Fibroblast of lung (primary cell): ENCODE data around the gene EPYC. TPM values are rescaled to one million over a fixed set of nuclear protein-coding genes. Genes with fewer than 3 reads are reported as not detected.

ENCODE experiments used
- DNase-seq, 2 donors: peaks; one replicate each; pipeline versions ENCODE4 v3.0.0 to v3.0.0-alpha.2; 2010; ENCODE audit warnings: low read depth in 2 of 2
- H2AFZ ChIP-seq: 2 replicates; pipeline ENCODE4 v1.5.1; 2012; ENCODE audit warnings: low read length, control low read depth, inconsistent platforms
- H3K27ac ChIP-seq: 2 replicates; pipeline ENCODE4 v1.5.1; 2011; ENCODE audit warnings: low read length, control low read depth; ENCODE audit not compliant: insufficient read depth
- H3K27me3 ChIP-seq: 2 replicates; pipeline ENCODE4 v1.5.1; 2011; ENCODE audit warnings: mild to moderate bottlenecking, low read length; ENCODE audit not compliant: control insufficient read depth, insufficient read depth
- H3K36me3 ChIP-seq: 2 replicates; pipeline ENCODE4 v1.5.1; 2011; ENCODE audit warnings: low read length; ENCODE audit not compliant: control insufficient read depth, insufficient read depth
- H3K4me1 ChIP-seq: 2 replicates; pipeline ENCODE4 v1.5.1; 2011; ENCODE audit warnings: low read length; ENCODE audit not compliant: control insufficient read depth, insufficient read depth; ENCODE audit errors: extremely low read depth
- H3K4me2 ChIP-seq: 2 replicates; pipeline ENCODE4 v1.5.1; 2011; ENCODE audit warnings: low read length, control low read depth; ENCODE audit not compliant: insufficient read depth; ENCODE audit errors: extremely low read depth
- H3K4me3 ChIP-seq, 4 experiments: fragments of 200-600 bp in 1 of 4; sonication (generic) in 1 of 4; replicated peaks in 1 of 4; 2 replicates each; pipeline ENCODE4 v1.5.1; 2011 to 2016; ENCODE audit warnings: low read length in 4 of 4, low read depth in 3 of 4, mild to moderate bottlenecking in 3 of 4, control low read depth in 2 of 4, inconsistent platforms in 1 of 4, mixed read lengths in 1 of 4; ENCODE audit not compliant: insufficient read depth in 1 of 4; ENCODE audit errors: control extremely low read depth in 1 of 4
- H3K79me2 ChIP-seq: 2 replicates; pipeline ENCODE4 v1.5.1; 2012; ENCODE audit warnings: mild to moderate bottlenecking, low read length, inconsistent platforms; ENCODE audit not compliant: control insufficient read depth, insufficient read depth
- H3K9ac ChIP-seq: 2 replicates; pipeline ENCODE4 v1.5.1; 2011; ENCODE audit warnings: mild to moderate bottlenecking, low read length, control low read depth; ENCODE audit not compliant: insufficient read depth
- H3K9me3 ChIP-seq: 2 replicates; pipeline ENCODE4 v1.5.1; 2012; ENCODE audit warnings: low read depth, low read length; ENCODE audit not compliant: control insufficient read depth, insufficient read depth
- H4K20me1 ChIP-seq: 2 replicates; pipeline ENCODE4 v1.5.1; 2011; ENCODE audit warnings: low read length; ENCODE audit not compliant: control insufficient read depth, insufficient read depth; ENCODE audit errors: extremely low read depth
- EZH2 ChIP-seq: IDR thresholded peaks from 2 replicates; pipeline ENCODE4 v1.5.1; 2012; ENCODE audit warnings: low read length, control low read depth, mild to moderate bottlenecking; ENCODE audit errors: missing control alignments
- polyA plus RNA-seq, 2 donors: library from polyadenylated mRNA; depleted of rRNA in 1 of 2; stranded (reverse) in 1 of 2; unstranded in 1 of 2; fragments of >200 nt; gene quantifications; 2 replicates each; pipeline ENCODE4 v1.2.1, GENCODE V29; 2011 to 2012; ENCODE audit warnings: missing spikeins in 1 of 2
- total RNA-seq: library from RNA; depleted of rRNA; stranded (reverse); fragments of >200 nt; gene quantifications from 2 replicates; pipeline ENCODE4 v1.2.1, GENCODE V29; 2014
- TF ChIP-seq, protein P1 (sequence below), 2 donors: IDR thresholded peaks in 1 of 2; conservative IDR thresholded peaks in 1 of 2; 1 replicate in 1 of 2; 2 replicates in 1 of 2; pipeline ENCODE4 v1.5.1; 2011 to 2012; ENCODE audit warnings: low read length in 2 of 2, control low read depth in 1 of 2, inconsistent platforms in 1 of 2, low read depth in 1 of 2, mild to moderate bottlenecking in 1 of 2

Gene EPYC
- total and polyA plus RNA-seq, 2 donors (not counting 1 experiment from before 2014, with no cell fraction given), result 0.05 TPM; not detected in 1

DNA sequence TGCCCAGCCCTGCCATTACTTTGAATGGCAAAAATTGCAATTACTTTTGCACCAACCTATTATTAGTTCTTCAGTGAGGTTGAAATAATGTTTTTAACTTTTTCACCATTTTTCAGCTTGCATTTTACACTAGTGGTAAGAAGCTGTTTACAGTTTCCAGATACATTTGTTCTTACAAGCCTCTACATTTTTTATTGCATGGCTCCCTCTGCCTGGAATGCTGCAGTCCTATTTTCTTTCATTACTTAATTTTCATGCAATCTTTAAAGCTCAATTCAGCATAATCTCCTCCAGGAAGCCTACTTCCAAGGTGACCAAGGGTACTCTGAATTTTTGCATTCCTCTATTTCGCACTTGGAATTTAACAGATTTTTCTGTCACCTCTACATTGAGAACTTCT, 83.2 kb downstream of the EPYC start:
- H3K9ac ChIP-seq, result no peak overlapping the region
- no peak overlapping the region for H2AFZ ChIP-seq
- no peaks in the 10 kb centered on the region for H3K79me2 ChIP-seq
- H3K27me3 ChIP-seq, result no peaks in the 10 kb centered on the region
- TF ChIP-seq, protein P1, sequence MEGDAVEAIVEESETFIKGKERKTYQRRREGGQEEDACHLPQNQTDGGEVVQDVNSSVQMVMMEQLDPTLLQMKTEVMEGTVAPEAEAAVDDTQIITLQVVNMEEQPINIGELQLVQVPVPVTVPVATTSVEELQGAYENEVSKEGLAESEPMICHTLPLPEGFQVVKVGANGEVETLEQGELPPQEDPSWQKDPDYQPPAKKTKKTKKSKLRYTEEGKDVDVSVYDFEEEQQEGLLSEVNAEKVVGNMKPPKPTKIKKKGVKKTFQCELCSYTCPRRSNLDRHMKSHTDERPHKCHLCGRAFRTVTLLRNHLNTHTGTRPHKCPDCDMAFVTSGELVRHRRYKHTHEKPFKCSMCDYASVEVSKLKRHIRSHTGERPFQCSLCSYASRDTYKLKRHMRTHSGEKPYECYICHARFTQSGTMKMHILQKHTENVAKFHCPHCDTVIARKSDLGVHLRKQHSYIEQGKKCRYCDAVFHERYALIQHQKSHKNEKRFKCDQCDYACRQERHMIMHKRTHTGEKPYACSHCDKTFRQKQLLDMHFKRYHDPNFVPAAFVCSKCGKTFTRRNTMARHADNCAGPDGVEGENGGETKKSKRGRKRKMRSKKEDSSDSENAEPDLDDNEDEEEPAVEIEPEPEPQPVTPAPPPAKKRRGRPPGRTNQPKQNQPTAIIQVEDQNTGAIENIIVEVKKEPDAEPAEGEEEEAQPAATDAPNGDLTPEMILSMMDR (conservative IDR thresholded peaks at IDR 0.05 in 1 of 2, IDR thresholded peaks at IDR 0.05 in 1 of 2; ENCODE audit: low read depth in 1 of 2, low read length in 2 of 2), result no peak
- no peak for TF ChIP-seq EZH2
- H3K4me2 ChIP-seq, result peak overlapping the region; percentile 35
- H3K27ac ChIP-seq, result peak overlapping the region; percentile 58
- no peaks in the 10 kb centered on the region for H3K9me3 ChIP-seq
- peaks cover 12% of the 10 kb centered on the region for H3K4me1 ChIP-seq
- peak; percentile 9 to 12 for DNase-seq
- H3K4me3 ChIP-seq, result no peak overlapping the region
- no peaks in the 10 kb centered on the region for H4K20me1 ChIP-seq
- H3K36me3 ChIP-seq, result no peaks in the 10 kb centered on the region

DNA sequence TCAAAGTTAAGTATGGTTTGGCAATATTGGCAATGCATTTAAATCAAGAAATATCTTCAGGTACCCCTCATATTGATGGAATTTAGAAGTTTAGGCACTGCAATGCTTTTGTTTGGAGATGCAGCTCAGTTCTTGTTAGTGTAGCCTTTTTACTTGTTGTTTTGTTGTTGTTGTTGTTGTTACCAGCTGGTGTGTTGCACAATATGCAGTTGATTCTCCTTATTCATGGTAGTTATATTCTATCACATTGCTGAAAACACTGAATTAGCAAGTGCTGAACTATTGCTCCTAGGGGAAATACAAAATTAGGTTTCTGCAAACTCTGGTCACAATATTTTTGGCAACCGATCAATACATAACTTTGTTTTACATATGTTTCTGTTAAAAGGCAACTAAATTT, 84.5 kb downstream of the EPYC start:
- H3K4me1 ChIP-seq, result peaks cover 12% of the 10 kb centered on the region
- no peak overlapping the region for H3K4me2 ChIP-seq
- H3K79me2 ChIP-seq, result no peaks in the 10 kb centered on the region
- no peaks in the 10 kb centered on the region for H4K20me1 ChIP-seq
- TF ChIP-seq, protein P1 (conservative IDR thresholded peaks at IDR 0.05 in 1 of 2, IDR thresholded peaks at IDR 0.05 in 1 of 2; ENCODE audit: low read depth in 1 of 2, low read length in 2 of 2), result no peak
- TF ChIP-seq EZH2, result no peak
- H3K27ac ChIP-seq, result no peak overlapping the region
- H2AFZ ChIP-seq, result no peak overlapping the region
- no peak overlapping the region for H3K9ac ChIP-seq
- no peak for DNase-seq
- H3K4me3 ChIP-seq, result no peak overlapping the region
- H3K36me3 ChIP-seq, result no peaks in the 10 kb centered on the region
- no peaks in the 10 kb centered on the region for H3K27me3 ChIP-seq
- no peaks in the 10 kb centered on the region for H3K9me3 ChIP-seq

DNA sequence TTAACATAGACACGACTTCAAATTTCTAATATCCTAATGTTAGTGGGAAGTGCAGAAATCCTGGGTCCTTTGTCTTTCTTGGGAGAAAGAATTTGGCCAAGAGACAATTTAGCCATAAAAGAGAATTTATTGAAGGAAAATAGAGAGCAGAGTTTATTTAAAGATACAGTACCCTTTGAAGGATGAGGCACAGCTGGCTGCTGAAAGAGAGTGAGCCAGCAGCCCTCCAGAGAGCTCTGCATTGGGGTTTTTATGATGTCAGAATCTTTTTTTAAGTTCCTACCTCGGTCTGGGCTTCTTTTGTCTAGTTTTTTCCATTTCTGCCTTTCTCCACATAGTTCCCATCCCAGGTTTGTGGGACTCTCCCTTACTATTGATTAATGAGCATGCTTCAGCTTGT, 87.3 kb downstream of the EPYC start:
- Histone ChIP-seq H3K9ac (no peak overlapping the region), H2AFZ (no peak overlapping the region)

More for the DNA sequence above, 87.3 kb downstream of the EPYC start:
- H3K27me3 ChIP-seq, result no peaks in the 10 kb centered on the region
- DNase-seq, result peak in 1 of 2 donors; percentile 18
- no peaks in the 10 kb centered on the region for H3K36me3 ChIP-seq
- TF ChIP-seq EZH2, result no peak
- TF ChIP-seq, protein P1 (conservative IDR thresholded peaks at IDR 0.05 in 1 of 2, IDR thresholded peaks at IDR 0.05 in 1 of 2; ENCODE audit: low read depth in 1 of 2, low read length in 2 of 2), result no peak
- H3K4me2 ChIP-seq, result no peak overlapping the region
- no peaks in the 10 kb centered on the region for H3K9me3 ChIP-seq
- no peaks in the 10 kb centered on the region for H3K79me2 ChIP-seq
- H3K27ac ChIP-seq, result no peak overlapping the region
- H3K4me1 ChIP-seq, result peaks cover 7% of the 10 kb centered on the region
- H3K4me3 ChIP-seq, result no peak overlapping the region
- no peaks in the 10 kb centered on the region for H4K20me1 ChIP-seq
